ENCODE data around the gene FFAR3.

- TF ChIP-seq ZNF513 (tag by site-specific recombination; IDR thresholded peaks at IDR 0.05) (no peak), ZNF133 (tag by site-specific recombination; IDR thresholded peaks at IDR 0.05) (no peak), CTCF (tag by site-specific recombination; IDR thresholded peaks at IDR 0.05) (no peak), SCRT1 (tag by site-specific recombination; IDR thresholded peaks at IDR 0.05; ENCODE audit: borderline replicate concordance) (no peak), ZFHX2 (tag by site-specific recombination; conservative IDR thresholded peaks at IDR 0.05) (no peak), ZNF704 (tag by site-specific recombination; IDR thresholded peaks at IDR 0.05) (no peak), ZBTB6 (tag by site-specific recombination; IDR thresholded peaks at IDR 0.05) (no peak), ZNF350 (tag by site-specific recombination; IDR thresholded peaks at IDR 0.05) (no peak)
Measured at GRCh38 chr19:35332817-35333216, 25.4 kb upstream of the FFAR3 start.

Data from HEK293 (cell line).